ENCODE measurements around the gene P2RX3.

Gene P2RX3

GRCh38 chr11:57421066-57421465 lies 82.9 kb downstream of the P2RX3 start:
- no peak for DNase-seq (ENCODE audit: low read depth in 2 of 2)

- DNase-seq (ENCODE audit: low read depth in 2 of 2): no peak
Measured at GRCh38 chr11:57421805-57422204, 83.7 kb downstream of the P2RX3 start.
